HepG2 (cell line): ENCODE results near the gene DNMT3L. TPM values are rescaled to one million over a fixed set of nuclear protein-coding genes. Genes with fewer than 3 reads are reported as not detected.
A peak's percentile ranks its signal among the peaks of the same experiment; 100 is the strongest.

ENCODE experiments used
- CERS6 ChIP-seq: sonication (generic); formaldehyde crosslinking; IDR thresholded peaks from 2 replicates; pipeline ENCODE4 v1.5.0; 2020; ENCODE audit warnings: missing genetic modification reagents
- DNMT3B ChIP-seq: conservative IDR thresholded peaks from 2 replicates; pipeline ENCODE4 v1.6.1; 2016; ENCODE audit warnings: missing biosample characterization, control low read depth
- HOXA9 ChIP-seq: sonication (generic); formaldehyde crosslinking; IDR thresholded peaks from 2 replicates; pipeline ENCODE4 v1.8.1; 2022; ENCODE audit warnings: missing genetic modification reagents, mild to moderate bottlenecking, moderate library complexity, borderline replicate concordance
- ISX ChIP-seq: sonication (generic); formaldehyde crosslinking; conservative IDR thresholded peaks from 2 replicates; pipeline ENCODE4 v1.5.0; 2020; ENCODE audit warnings: missing genetic modification reagents
- LCORL ChIP-seq, 2 experiments: fragments of 450-650 bp in 1 of 2; sonication (generic) in 1 of 2; formaldehyde crosslinking in 1 of 2; IDR thresholded peaks; 2 replicates each; pipeline versions ENCODE4 v1.5.0 to v1.6.1; 2017 to 2020; ENCODE audit warnings: antibody characterized with exemption in 1 of 2, missing genetic modification reagents in 1 of 2
- MAZ ChIP-seq, 2 experiments: sonication (generic) in 1 of 2; formaldehyde crosslinking in 1 of 2; IDR thresholded peaks; 2 replicates each; pipeline versions ENCODE4 v1.5.0 to v1.6.1; 2012 to 2020; ENCODE audit warnings: low read depth in 2 of 2, mild to moderate bottlenecking in 2 of 2, borderline replicate concordance in 1 of 2, improper control_type of control experiment in 1 of 2, low read length in 1 of 2, missing genetic modification reagents in 1 of 2, moderate library complexity in 1 of 2
- NAIF1 ChIP-seq: sonication (generic); formaldehyde crosslinking; IDR thresholded peaks from 2 replicates; pipeline ENCODE4 v1.5.0; 2020; ENCODE audit warnings: mild to moderate bottlenecking, missing genetic modification reagents, borderline replicate concordance
- PCBP2 ChIP-seq: fragments of 200-400 bp; formaldehyde crosslinking; optimal IDR thresholded peaks from 2 replicates; pipeline ENCODE3; 2018; ENCODE audit warnings: low read length, low read depth; ENCODE audit not compliant: poor library complexity, severe bottlenecking
- PHF8 ChIP-seq: sonication (generic); formaldehyde crosslinking; IDR thresholded peaks from 2 replicates; pipeline ENCODE4 v1.5.0; 2020; ENCODE audit warnings: missing genetic modification reagents
- REST ChIP-seq, 2 experiments: IDR thresholded peaks; 2 replicates each; pipeline ENCODE4 v1.6.1; 2011 to 2012; ENCODE audit warnings: low read length in 2 of 2, borderline replicate concordance in 1 of 2, low read depth in 1 of 2, mild to moderate bottlenecking in 1 of 2, moderate library complexity in 1 of 2
- SKI ChIP-seq: fragments of 450-650 bp; IDR thresholded peaks from one replicate; pipeline ENCODE4 v1.6.1; 2018; ENCODE audit warnings: mild to moderate bottlenecking; ENCODE audit not compliant: partially characterized antibody
- SNAI1 ChIP-seq: sonication (generic); formaldehyde crosslinking; IDR thresholded peaks from 2 replicates; pipeline ENCODE4 v1.5.0; 2020; ENCODE audit warnings: mild to moderate bottlenecking, missing genetic modification reagents, borderline replicate concordance
- SNAPC2 ChIP-seq: sonication (generic); formaldehyde crosslinking; IDR thresholded peaks from 2 replicates; pipeline ENCODE4 v1.8.1; 2022; ENCODE audit warnings: mild to moderate bottlenecking, missing genetic modification reagents
- ZBTB4 ChIP-seq: sonication (generic); formaldehyde crosslinking; IDR thresholded peaks from 2 replicates; pipeline ENCODE4 v1.4.0; 2020; ENCODE audit warnings: missing genetic modification reagents, mild to moderate bottlenecking, borderline replicate concordance
- ZNF326 ChIP-seq: sonication (generic); formaldehyde crosslinking; IDR thresholded peaks from 2 replicates; pipeline ENCODE4 v1.4.0; 2020; ENCODE audit warnings: missing genetic modification reagents, borderline replicate concordance
- ZNF331 ChIP-seq: sonication (generic); formaldehyde crosslinking; IDR thresholded peaks from 2 replicates; pipeline ENCODE4 v1.4.0; 2020; ENCODE audit warnings: missing genetic modification reagents
- ZNF703 ChIP-seq: sonication (generic); formaldehyde crosslinking; IDR thresholded peaks from 2 replicates; pipeline ENCODE4 v1.5.1; 2020; ENCODE audit warnings: missing genetic modification reagents, mild to moderate bottlenecking, moderate library complexity, borderline replicate concordance
- ZSCAN5A ChIP-seq: sonication (generic); formaldehyde crosslinking; IDR thresholded peaks from 2 replicates; pipeline ENCODE4 v1.8.0; 2022; ENCODE audit warnings: mild to moderate bottlenecking, missing genetic modification reagents, borderline replicate concordance
- polyA plus RNA-seq, 8 experiments: library from polyadenylated mRNA; depleted of rRNA in 3 of 8; stranded (reverse) in 7 of 8; unstranded in 1 of 8; fragments of >200 nt; fragmentation: Illumina TruSeq in 4 of 8; extraction: Trizol in 4 of 8; gene quantifications; 2 replicates each; pipeline versions ENCODE4 v1.2.1 to v1.2.3, GENCODE V29; 2011 to 2016; ENCODE audit warnings: low read depth in 4 of 8, missing spikeins in 1 of 8, mixed read lengths in 1 of 8; ENCODE audit not compliant: insufficient read depth in 1 of 8
- total RNA-seq, 5 experiments: library from RNA; depleted of rRNA; stranded (reverse); fragments of >200 nt; fragmentation: Illumina TruSeq; extraction: Trizol; gene quantifications; 2 replicates each; pipeline ENCODE4 v1.2.3, GENCODE V29; 2016; ENCODE audit warnings: low read depth in 1 of 5

DNMT3L gene
- total and polyA plus RNA-seq, 2 of the 13 experiments (the other 11 are each of a cell fraction or from before 2014, with no cell fraction given) = 0.75 to 1.7 TPM

- TF ChIP-seq CERS6 = no peak
- peak; percentile 81 for TF ChIP-seq ISX (CRISPR knock-in tag)
- no peak for TF ChIP-seq HOXA9 (CRISPR knock-in tag)
- peak; percentile 37; the same call in 1 of the 2 replicates for TF ChIP-seq NAIF1
- peak; percentile 60 for TF ChIP-seq PHF8 (CRISPR knock-in tag)
- TF ChIP-seq PCBP2 = no peak
- TF ChIP-seq ZBTB4 (CRISPR knock-in tag) = no peak
- TF ChIP-seq SNAPC2 = no peak
- no peak for TF ChIP-seq ZNF331
- no peak for TF ChIP-seq REST (IDR thresholded peaks at IDR 0.05; ENCODE audit: borderline replicate concordance in 1 of 2, low read depth in 1 of 2, low read length in 2 of 2)
- no peak for TF ChIP-seq ZNF326 (CRISPR knock-in tag)
- no peak for TF ChIP-seq DNMT3B
- peak; percentile 54 for TF ChIP-seq SKI
- TF ChIP-seq MAZ (IDR thresholded peaks at IDR 0.05; ENCODE audit: borderline replicate concordance, low read depth, low read length) = no peak
- 0 out of 2 replicates have a peak, but pooled peaks have one; percentile 22 for TF ChIP-seq MAZ (CRISPR knock-in tag; IDR thresholded peaks at IDR 0.05; ENCODE audit: low read depth)
- TF ChIP-seq SNAI1 (CRISPR knock-in tag) = no peak
- TF ChIP-seq ZNF703 = no peak
- no peak for TF ChIP-seq LCORL (IDR thresholded peaks at IDR 0.05)
- TF ChIP-seq LCORL (CRISPR knock-in tag; IDR thresholded peaks at IDR 0.05) = peak; percentile 71
- no peak for TF ChIP-seq ZSCAN5A (CRISPR knock-in tag)
Measured at GRCh38 chr21:44299458-44300261, 38.0 kb upstream of the DNMT3L start, which contains the start of gene PFKL (continued).
